Esophagus muscularis mucosa (tissue), 3 donors: ENCODE data around the gene MCAT.

Experiments used
- CTCF ChIP-seq, 3 experiments: fragments of 200-600 bp in 2 of 3; fragments of 450-650 bp in 1 of 3; sonication (generic) in 2 of 3; IDR thresholded peaks; one replicate each; pipeline ENCODE4 v1.5.1; 2017 to 2019; ENCODE audit warnings: antibody characterized with exemption in 3 of 3, mild to moderate bottlenecking in 2 of 3, moderate library complexity in 1 of 3
- POLR2AphosphoS5 ChIP-seq, 2 donors: sonication (generic); formaldehyde crosslinking; IDR thresholded peaks; one replicate each; pipeline ENCODE4 v1.6.1; 2017; ENCODE audit warnings: antibody characterized with exemption in 2 of 2

- TF ChIP-seq POLR2AphosphoS5 (IDR thresholded peaks at IDR 0.05) (no peak), CTCF (IDR thresholded peaks at IDR 0.05) (no peak)
Measured at GRCh38 chr22:43156413-43156812, 13.2 kb upstream of the MCAT start.
